HEK293T (cell line): ENCODE measurements around the gene TMEM178B.

Experiments
- ARNT ChIP-seq: fragments of 450-650 bp; IDR thresholded peaks from 2 replicates; pipeline ENCODE4 v1.6.1; 2017; ENCODE audit warnings: mild to moderate bottlenecking
- CTBP1 ChIP-seq: fragments of 450-650 bp; IDR thresholded peaks from 2 replicates; pipeline ENCODE4 v1.6.1; 2016; ENCODE audit warnings: borderline replicate concordance
- ELF4 ChIP-seq: fragments of 450-650 bp; IDR thresholded peaks from 2 replicates; pipeline ENCODE4 v1.6.1; 2017; ENCODE audit warnings: antibody characterized with exemption
- FOXA1 ChIP-seq: fragments of 450-650 bp; IDR thresholded peaks from 2 replicates; pipeline ENCODE4 v1.6.1; 2016; ENCODE audit warnings: mild to moderate bottlenecking
- FOXM1 ChIP-seq: fragments of 450-650 bp; IDR thresholded peaks from 2 replicates; pipeline ENCODE4 v1.6.1; 2017; ENCODE audit warnings: mild to moderate bottlenecking, borderline replicate concordance
- HDGF ChIP-seq: fragments of 450-650 bp; IDR thresholded peaks from 2 replicates; pipeline ENCODE4 v1.6.1; 2017; ENCODE audit warnings: antibody characterized with exemption, borderline replicate concordance
- NFRKB ChIP-seq: fragments of 450-650 bp; IDR thresholded peaks from 2 replicates; pipeline ENCODE4 v1.6.1; 2016; ENCODE audit warnings: mild to moderate bottlenecking, moderate library complexity
- SP1 ChIP-seq: fragments of 450-650 bp; IDR thresholded peaks from 2 replicates; pipeline ENCODE4 v1.6.1; 2017
- SUZ12 ChIP-seq: fragments of 450-650 bp; IDR thresholded peaks from 2 replicates; pipeline ENCODE4 v1.6.1; 2016; ENCODE audit warnings: mild to moderate bottlenecking
- TARDBP ChIP-seq: fragments of 450-650 bp; IDR thresholded peaks from 2 replicates; pipeline ENCODE4 v1.6.1; 2016
- ZNF384 ChIP-seq: fragments of 450-650 bp; IDR thresholded peaks from 2 replicates; pipeline ENCODE4 v1.6.1; 2016

DNA sequence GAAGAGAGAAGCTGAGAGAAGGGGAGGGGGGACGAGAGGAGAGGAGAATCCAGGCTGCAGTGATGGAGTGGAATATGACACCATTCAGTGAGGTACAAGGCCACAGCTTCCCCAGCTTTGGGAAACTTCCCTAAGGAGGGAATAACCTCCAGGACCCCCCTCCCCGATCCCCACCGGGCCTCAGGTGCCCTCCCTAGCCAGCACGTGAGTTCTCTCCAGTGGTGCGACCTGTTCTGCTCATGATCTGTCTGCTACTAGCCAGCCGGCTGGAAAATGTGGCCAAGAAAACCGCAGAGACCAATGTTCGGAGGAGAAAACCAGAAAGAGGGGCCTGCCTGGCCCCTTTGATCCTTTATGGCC, 437.4 kb downstream of the TMEM178B start:
- TF ChIP-seq ELF4 (no peak), SUZ12 (no peak), FOXA1 (no peak), CTBP1 (no peak), ZNF384 (no peak), NFRKB (no peak), ARNT (no peak), TARDBP (no peak), SP1 (no peak), HDGF (no peak), FOXM1 (no peak)
